GM20000 (cell line): ENCODE data around the gene PPIG.

Source experiments
- DNase-seq: peaks from one replicate; pipeline ENCODE4 v3.0.0; 2012; ENCODE audit warnings: low spot score
- TF ChIP-seq, protein P1 (sequence below): IDR thresholded peaks from 2 replicates; pipeline ENCODE4 v1.5.1; 2012; ENCODE audit warnings: mild to moderate bottlenecking, control low read depth; ENCODE audit errors: extremely low read depth, missing control alignments

Gene PPIG

GRCh38 chr2:169637620-169638019, 53.5 kb downstream of the PPIG start:
- TF ChIP-seq, protein P1, sequence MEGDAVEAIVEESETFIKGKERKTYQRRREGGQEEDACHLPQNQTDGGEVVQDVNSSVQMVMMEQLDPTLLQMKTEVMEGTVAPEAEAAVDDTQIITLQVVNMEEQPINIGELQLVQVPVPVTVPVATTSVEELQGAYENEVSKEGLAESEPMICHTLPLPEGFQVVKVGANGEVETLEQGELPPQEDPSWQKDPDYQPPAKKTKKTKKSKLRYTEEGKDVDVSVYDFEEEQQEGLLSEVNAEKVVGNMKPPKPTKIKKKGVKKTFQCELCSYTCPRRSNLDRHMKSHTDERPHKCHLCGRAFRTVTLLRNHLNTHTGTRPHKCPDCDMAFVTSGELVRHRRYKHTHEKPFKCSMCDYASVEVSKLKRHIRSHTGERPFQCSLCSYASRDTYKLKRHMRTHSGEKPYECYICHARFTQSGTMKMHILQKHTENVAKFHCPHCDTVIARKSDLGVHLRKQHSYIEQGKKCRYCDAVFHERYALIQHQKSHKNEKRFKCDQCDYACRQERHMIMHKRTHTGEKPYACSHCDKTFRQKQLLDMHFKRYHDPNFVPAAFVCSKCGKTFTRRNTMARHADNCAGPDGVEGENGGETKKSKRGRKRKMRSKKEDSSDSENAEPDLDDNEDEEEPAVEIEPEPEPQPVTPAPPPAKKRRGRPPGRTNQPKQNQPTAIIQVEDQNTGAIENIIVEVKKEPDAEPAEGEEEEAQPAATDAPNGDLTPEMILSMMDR: no peak
- DNase-seq: no peak

GRCh38 chr2:169640104-169640503, 56.0 kb downstream of the PPIG start:
- DNase-seq: no peak
- TF ChIP-seq, protein P1: no peak

GRCh38 chr2:169641464-169641863, 57.3 kb downstream of the PPIG start:
- no peak for DNase-seq
- TF ChIP-seq, protein P1: no peak

GRCh38 chr2:169644173-169644572, 60.0 kb downstream of the PPIG start:
- TF ChIP-seq, protein P1: no peak
- no peak for DNase-seq

DNA sequence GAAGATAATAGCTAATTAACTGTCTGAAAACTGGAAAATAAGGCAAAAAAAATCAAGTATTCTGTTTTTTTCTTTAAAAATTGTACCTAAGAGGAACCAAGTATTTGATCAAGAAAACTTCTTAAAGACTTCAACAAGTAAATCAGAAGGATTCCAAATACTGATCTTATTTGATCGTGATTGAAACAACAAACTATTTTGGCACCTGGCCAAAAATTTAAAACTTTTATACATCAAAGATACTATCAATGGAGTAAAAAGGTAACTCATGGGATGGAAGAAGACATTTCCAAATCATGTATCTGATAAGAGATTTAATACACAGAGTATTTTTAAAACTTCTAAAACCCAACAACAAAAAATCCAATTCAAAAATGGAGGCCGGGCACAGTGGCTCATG, 63.3 kb downstream of the PPIG start:
- TF ChIP-seq, protein P1: no peak
- DNase-seq: no peak

DNA sequence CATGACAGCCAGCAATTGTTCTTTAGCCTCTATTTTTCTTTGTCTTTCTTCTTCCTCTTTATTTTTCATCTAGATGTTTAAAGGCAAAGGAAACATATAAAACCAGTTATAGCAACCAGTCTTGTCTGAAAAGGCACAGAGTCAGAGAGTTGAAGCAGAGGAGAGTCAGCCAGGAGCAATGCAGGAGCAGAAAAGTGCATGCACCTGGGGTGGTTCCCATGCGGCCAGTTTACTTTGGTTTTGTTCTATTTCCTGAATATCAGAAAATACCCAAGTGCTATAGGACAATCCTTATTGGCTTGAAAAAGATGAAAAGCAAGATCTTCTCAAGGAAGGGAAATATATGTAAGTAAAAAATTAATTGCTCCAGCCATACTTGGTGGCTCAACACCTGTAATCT, 65.1 kb downstream of the PPIG start:
- DNase-seq: no peak
- TF ChIP-seq, protein P1: no peak

GRCh38 chr2:169653636-169654035, 69.5 kb downstream of the PPIG start:
- TF ChIP-seq, protein P1: no peak
- no peak for DNase-seq
